NCI-H146 (cell line): Measurements from ENCODE around the gene N4BP2L2.
A peak's percentile ranks its signal among the peaks of the same experiment; 100 is the strongest.

ENCODE experiments used
- DNase-seq: peaks from one replicate; lab custom pipeline; 2025; lab: John Stamatoyannopoulos, UW

The N4BP2L2 gene

GRCh38 chr13:32530841-32531253 is 7.7 kb downstream of the N4BP2L2 start:
- no peak for DNase-seq

DNA sequence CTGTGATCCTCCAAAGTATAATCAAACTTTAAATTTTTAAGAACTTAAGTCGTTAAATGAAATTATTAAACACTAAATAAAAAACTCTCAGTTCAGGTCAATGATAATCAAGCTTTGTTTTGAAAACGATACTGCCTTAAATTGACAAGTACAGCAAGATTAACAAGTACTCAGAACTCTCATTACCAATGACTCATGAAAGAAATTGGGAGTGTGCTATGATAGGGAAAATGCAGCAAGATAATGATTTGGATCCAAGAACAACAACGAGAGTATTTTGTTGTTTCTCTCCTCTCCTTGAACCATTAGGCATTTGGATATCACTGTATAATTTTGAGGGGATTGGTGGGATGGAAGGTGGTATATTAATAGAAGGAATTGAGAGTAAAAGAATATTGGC is 10.2 kb downstream of the N4BP2L2 start:
- DNase-seq = no peak

DNA sequence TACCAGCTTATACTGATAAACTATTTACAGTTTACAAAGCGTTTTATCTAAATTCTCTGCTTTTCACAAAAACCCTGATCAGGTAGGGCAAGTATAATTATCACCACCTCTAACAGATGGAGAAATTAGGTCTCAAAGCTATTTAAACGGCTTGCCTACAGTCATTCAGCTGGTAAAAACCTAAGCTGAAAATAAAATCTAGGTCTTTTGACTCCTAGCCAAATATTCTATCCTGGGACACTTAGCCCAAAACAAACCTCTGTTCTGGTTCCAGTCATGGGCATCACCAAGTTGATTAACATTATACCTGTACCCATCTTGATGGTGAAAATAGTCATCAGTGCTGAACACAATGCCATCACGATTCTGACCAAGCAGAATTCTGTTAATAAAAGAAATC is 11.4 kb downstream of the N4BP2L2 start:
- DNase-seq = no peak

GRCh38 chr13:32525766-32526165 is 12.8 kb downstream of the N4BP2L2 start:
- no peak for DNase-seq

DNA sequence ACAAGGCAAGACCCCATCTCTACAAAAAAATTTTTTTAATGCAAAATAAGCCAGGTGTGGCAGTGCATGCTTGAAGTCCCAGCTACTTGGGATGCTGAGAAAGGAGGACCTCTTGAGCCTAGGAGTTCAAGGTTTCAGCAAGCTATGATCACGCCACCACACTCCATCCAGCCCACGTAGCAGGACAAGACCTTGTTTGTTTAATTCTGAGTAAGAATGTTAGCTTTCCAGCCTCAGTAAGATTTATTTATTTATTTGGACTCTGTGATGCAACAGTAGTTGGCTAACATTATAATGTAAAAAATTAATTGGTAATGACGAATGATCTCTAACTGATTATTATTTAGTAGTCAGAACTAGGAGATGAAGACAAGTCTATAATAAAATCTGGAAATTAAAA is 23.3 kb downstream of the N4BP2L2 start:
- DNase-seq = no peak

- no peak for DNase-seq
Measured at GRCh38 chr13:32511482-32511881, 27.1 kb downstream of the N4BP2L2 start.

DNA sequence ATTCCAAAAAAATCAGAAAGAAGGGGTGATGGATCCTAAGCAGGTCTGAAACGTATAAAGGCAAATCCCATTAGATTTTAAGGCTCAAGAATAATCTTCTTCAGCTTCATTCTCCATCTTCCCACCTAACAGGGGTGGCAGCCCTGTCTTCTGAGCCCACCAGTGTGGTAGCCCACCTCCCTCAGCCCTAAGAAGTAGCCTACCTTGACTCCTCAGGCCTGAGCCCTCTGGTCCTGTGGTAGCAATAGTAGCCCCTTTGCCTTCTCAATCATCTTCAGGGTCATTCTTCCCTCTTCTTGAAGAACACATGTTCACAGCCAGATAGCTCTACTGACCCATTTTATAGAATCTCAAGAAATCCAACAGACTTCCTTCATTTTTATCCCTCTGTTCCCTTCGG is 33.7 kb downstream of the N4BP2L2 start:
- DNase-seq = no peak

DNA sequence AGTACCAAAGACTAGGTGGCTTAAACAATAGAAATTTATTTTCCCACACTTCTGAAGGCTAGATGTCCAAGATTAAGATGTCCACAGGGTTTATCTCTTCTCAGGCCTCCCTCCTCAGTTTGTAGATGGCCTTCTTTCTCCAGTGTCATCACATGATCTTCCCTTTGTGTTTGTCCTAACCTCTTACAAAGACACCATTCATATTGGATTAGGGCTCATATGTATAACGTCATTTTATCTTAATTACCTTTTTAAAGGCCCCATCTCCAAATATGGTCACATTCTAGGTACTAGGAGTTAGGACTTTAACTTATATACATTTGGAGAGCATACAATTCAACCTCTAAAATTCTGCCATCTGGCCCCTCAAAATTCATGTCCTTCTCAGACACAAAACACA is 34.3 kb downstream of the N4BP2L2 start:
- DNase-seq = peak; percentile 41

- no peak for DNase-seq
Measured at GRCh38 chr13:32503727-32504126, 34.9 kb downstream of the N4BP2L2 start.

- DNase-seq = no peak
Measured at GRCh38 chr13:32501064-32501463, 37.5 kb downstream of the N4BP2L2 start.

GRCh38 chr13:32499538-32500210 is 38.9 kb downstream of the N4BP2L2 start:
- DNase-seq = no peak

DNA sequence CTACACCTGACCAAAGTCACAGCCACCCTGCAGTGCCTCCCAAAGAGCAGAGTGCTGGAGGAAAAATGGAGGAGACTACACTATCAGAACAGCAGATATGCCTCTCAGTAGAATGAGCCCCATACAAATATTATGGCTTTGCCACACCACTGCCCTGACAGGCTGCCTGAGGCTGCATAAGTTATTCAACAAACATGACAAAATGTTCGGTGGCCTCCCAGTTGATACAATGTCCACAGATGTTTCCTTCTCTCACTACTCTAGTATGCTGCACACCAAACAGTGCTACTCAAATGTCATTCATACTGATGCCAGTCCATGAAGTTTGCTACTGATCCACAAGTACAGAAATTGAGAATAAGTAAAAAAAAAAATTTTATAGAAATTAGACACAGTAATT is 41.0 kb downstream of the N4BP2L2 start:
- DNase-seq = no peak

DNA sequence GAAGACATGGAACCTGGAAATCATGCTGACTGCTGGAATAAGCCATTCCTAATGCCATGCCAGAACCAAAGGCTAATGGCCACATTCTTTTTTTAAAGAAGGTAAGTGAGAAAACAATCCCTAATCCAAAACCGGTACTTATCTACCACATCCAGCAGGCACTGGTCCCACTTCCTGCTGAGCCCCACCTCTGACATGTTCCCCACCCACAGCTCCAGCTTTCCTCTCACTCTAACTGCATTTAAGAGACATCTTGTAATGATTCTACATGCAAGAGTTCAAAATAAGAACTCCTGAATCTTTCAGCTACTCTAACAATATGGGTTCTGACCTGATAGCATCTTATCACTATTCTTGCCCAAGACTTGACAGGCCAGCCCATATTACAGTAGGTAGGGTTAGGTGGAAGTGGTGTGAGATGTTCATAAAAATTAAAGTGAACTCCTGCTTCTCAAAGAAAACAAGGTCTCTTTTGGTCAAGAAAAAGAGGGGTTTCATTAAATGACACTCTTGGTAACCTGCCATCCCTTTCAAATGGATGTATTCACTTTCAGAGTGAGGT is 41.9 kb downstream of the N4BP2L2 start:
- no peak for DNase-seq

DNA sequence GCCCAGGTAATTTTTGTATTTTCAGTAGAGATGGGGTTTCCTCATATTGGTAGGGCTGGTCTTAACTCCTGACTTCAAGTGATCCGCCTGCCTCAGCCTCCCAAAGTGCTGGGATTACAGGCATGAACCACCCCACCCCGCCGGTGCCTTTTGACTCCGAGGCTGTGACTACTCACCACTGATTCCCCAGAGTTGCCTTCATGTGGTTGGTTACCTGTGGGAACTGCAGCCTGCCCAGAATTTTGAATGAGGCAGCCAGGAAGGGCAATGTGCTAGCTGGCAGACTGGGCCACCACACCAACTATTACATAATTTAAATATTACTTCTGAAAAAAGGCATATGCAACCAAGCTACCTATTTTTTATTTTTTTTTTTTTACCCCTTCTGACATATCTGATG is 42.8 kb downstream of the N4BP2L2 start:
- DNase-seq = no peak

DNA sequence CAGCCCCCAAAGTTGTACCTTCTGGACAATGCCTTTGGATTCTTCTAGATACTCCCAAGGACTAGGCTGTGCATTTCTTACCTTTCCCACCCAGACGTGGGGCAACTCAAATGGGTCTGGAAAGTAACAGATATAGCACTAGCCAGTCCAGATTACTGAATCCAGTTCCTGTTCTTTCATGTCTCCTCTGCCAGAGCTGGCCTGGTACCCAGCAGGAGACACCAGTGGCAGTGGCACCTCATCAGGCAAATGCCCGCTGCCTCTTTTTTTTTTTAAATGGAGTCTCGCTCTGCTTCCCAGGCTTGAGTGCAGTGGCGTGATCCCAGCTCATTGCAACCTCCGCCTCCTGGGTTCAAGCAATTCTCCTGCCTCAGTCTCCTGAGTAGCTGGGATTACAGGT is 43.2 kb downstream of the N4BP2L2 start:
- DNase-seq = no peak

DNA sequence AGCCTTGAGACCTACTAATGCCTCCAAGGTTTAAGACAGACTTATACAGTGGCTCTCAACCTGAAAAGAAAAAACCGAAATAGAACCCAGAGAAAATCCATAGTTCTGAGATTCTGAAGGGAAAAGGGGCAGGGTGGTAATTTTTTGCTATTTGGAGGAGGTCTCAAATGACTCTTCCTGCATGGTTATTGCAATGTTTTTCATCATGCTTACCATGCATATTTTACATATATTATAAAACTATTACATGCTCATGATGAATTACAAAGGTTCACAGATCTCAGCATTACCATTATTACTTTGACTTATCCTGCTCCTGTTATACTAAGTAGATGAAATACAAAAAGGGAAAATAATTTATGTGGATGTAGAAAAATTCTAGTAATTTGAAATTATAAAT is 47.6 kb downstream of the N4BP2L2 start:
- DNase-seq = no peak

DNA sequence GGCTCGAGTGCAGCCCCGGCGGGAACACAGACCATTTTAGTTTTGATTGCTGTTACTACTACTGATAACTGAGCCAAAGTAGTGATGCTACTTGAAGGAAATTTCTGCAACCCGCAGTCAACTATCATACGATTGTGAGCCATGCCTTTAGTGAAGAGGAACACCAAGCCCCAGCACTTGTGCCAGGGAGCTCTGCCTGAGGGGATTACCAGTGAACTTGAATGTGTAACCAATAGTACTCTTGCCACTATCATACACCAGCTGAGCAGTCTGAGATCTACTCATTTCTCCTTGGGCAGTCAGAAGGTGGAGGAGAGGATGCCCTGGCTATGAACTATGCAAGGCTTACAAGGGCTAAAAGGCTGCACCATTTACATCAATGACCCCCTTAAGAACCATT is 61.7 kb downstream of the N4BP2L2 start:
- no peak for DNase-seq

GRCh38 chr13:32476021-32476731 is 62.4 kb downstream of the N4BP2L2 start:
- no peak for DNase-seq

GRCh38 chr13:32474999-32475792 is 63.4 kb downstream of the N4BP2L2 start:
- DNase-seq = no peak

GRCh38 chr13:32473650-32474049 is 64.9 kb downstream of the N4BP2L2 start:
- no peak for DNase-seq

DNA sequence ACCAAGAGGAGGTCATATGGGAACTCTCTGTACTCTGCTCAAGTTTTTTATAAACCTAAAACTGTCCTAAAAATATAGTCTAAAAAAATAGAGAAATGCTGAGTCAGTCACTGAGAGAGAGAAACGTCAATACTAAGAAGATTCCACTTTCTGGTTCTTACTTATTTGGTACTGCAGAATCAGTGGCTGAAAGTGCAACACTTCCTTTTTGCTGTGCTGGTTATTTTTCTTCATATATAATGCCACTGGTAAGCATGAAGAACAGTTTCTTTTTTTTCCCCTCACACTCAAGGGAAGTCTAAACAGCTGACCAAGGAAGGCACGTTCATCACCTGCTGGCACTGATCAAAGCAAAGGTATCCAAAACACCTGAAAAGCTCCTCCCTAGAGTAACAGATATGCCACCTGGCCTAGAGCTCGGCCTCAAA is 66.4 kb downstream of the N4BP2L2 start:
- DNase-seq = no peak

GRCh38 chr13:32471187-32471922 is 67.2 kb downstream of the N4BP2L2 start:
- DNase-seq = no peak
